K562 (cell line): ENCODE results near the gene HTT-AS. TPM values are rescaled to one million over a fixed set of nuclear protein-coding genes. Genes with fewer than 3 reads are reported as not detected.

Source experiments
- ATF7 ChIP-seq: fragments of 450-650 bp; IDR thresholded peaks from 2 replicates; pipeline ENCODE4 v1.7.1; 2014; ENCODE audit warnings: mild to moderate bottlenecking, moderate library complexity
- MTA2 ChIP-seq: fragments of 450-650 bp; IDR thresholded peaks from 2 replicates; pipeline ENCODE4 v1.6.1; 2016; ENCODE audit warnings: low read depth
- MTA3 ChIP-seq: fragments of 450-650 bp; formaldehyde crosslinking; IDR thresholded peaks from 2 replicates; pipeline ENCODE4 v1.6.1; 2017; ENCODE audit warnings: mild to moderate bottlenecking, borderline replicate concordance
- PKNOX1 ChIP-seq: fragments of 450-650 bp; IDR thresholded peaks from 2 replicates; pipeline ENCODE4 v1.6.1; 2016
- POLR2AphosphoS2 ChIP-seq: IDR thresholded peaks from 2 replicates; pipeline ENCODE4 v1.6.1; 2012; ENCODE audit warnings: low read length, improper control_type of control experiment
- POLR2AphosphoS5 ChIP-seq: IDR thresholded peaks from 2 replicates; pipeline ENCODE4 v1.6.1; 2011; ENCODE audit warnings: mild to moderate bottlenecking, low read depth, low read length, moderate library complexity; ENCODE audit not compliant: control insufficient read depth, insufficient read depth
- POLR2B ChIP-seq: fragments of 450-650 bp; IDR thresholded peaks from 2 replicates; pipeline ENCODE4 v1.6.1; 2018; ENCODE audit warnings: low read depth; ENCODE audit not compliant: partially characterized antibody
- POLR2H ChIP-seq: IDR thresholded peaks from 2 replicates; pipeline ENCODE4 v1.6.1; 2016; ENCODE audit warnings: missing genetic modification characterization, low read depth, mild to moderate bottlenecking, control low read depth, missing compliant biosample characterization, moderate library complexity
- RBBP5 ChIP-seq: fragments of 200-600 bp; sonication (generic); IDR thresholded peaks from 2 replicates; pipeline ENCODE4 v1.6.1; 2012; ENCODE audit warnings: borderline replicate concordance, mild to moderate bottlenecking, low read length, control low read depth, inconsistent platforms; ENCODE audit not compliant: insufficient read depth, poor library complexity, severe bottlenecking
- SAP30 ChIP-seq: fragments of 200-600 bp; sonication (generic); IDR thresholded peaks from 2 replicates; pipeline ENCODE4 v1.6.1; 2012; ENCODE audit warnings: borderline replicate concordance, low read depth, mild to moderate bottlenecking, moderate library complexity, low read length, control low read depth, inconsistent platforms; ENCODE audit not compliant: insufficient read depth, poor library complexity, severe bottlenecking
- SMARCB1 ChIP-seq: IDR thresholded peaks from 2 replicates; pipeline ENCODE4 v1.6.1; 2011; ENCODE audit warnings: improper control_type of control experiment, low read depth; ENCODE audit not compliant: insufficient read length
- TEAD2 ChIP-seq: fragments of 450-650 bp; IDR thresholded peaks from 2 replicates; pipeline ENCODE4 v1.6.1; 2016; ENCODE audit warnings: missing genetic modification characterization, control low read depth, missing compliant biosample characterization
- ZBTB2 ChIP-seq: fragments of 450-650 bp; IDR thresholded peaks from 2 replicates; pipeline ENCODE4 v1.6.1; 2016; ENCODE audit warnings: antibody characterized with exemption
- ZFX ChIP-seq: sonication (generic); formaldehyde crosslinking; IDR thresholded peaks from 2 replicates; pipeline ENCODE4 v1.8.0; 2022; ENCODE audit warnings: mild to moderate bottlenecking, missing genetic modification reagents, moderate library complexity
- ZNF212 ChIP-seq: fragments of 450-650 bp; formaldehyde crosslinking; IDR thresholded peaks from 2 replicates; pipeline ENCODE4 v1.4.0; 2020; ENCODE audit warnings: mild to moderate bottlenecking
- ZNF274 ChIP-seq: IDR thresholded peaks from 2 replicates; pipeline ENCODE4 v1.6.1; 2011; ENCODE audit warnings: low read depth, mild to moderate bottlenecking, low read length, moderate library complexity, borderline replicate concordance
- ZNF512 ChIP-seq: IDR thresholded peaks from 2 replicates; pipeline ENCODE4 v1.6.1; 2016; ENCODE audit warnings: missing genetic modification characterization, missing compliant biosample characterization
- polyA plus RNA-seq, 8 experiments: library from polyadenylated mRNA; depleted of rRNA in 4 of 8; stranded (reverse) in 5 of 8; unstranded in 3 of 8; fragments of >200 nt; fragmentation: Nextera tagmentation in 2 of 8; fragmentation: Illumina TruSeq in 1 of 8; extraction: Ambion mirVana in 2 of 8; extraction: Trizol in 1 of 8; gene quantifications; 2 replicates each; pipeline versions ENCODE4 v1.2.1 to v1.2.3, GENCODE V29; 2011 to 2014; ENCODE audit warnings: inconsistent platforms in 1 of 8, missing spikeins in 1 of 8
- total RNA-seq, 7 experiments: library from RNA; depleted of rRNA in 6 of 7; stranded (reverse); fragments of >200 nt in 6 of 7; fragmentation: Illumina TruSeq in 2 of 7; extraction: Trizol in 2 of 7; gene quantifications; 2 replicates each; pipeline versions ENCODE4 v1.2.1 to v1.2.3, GENCODE V29; 2011 to 2021; ENCODE audit warnings: low replicate concordance in 1 of 7
- TF ChIP-seq, protein P1 (sequence below): sonication (generic); formaldehyde crosslinking; IDR thresholded peaks from 2 replicates; pipeline ENCODE4 v1.8.0; 2022; ENCODE audit warnings: mild to moderate bottlenecking, missing genetic modification reagents
- TF ChIP-seq, protein P2 (sequence below), 2 experiments: fragments of 150-350 bp in 1 of 2; IDR thresholded peaks; 2 replicates each; pipeline ENCODE4 v1.6.1; 2012 to 2016; ENCODE audit warnings: low read depth in 2 of 2, low read length in 2 of 2, mild to moderate bottlenecking in 1 of 2, moderate library complexity in 1 of 2

The HTT-AS gene
- total and polyA plus RNA-seq, 9 of the 15 experiments (the other 6 are each of a cell fraction or from before 2014, with no cell fraction given) = not detected

DNA sequence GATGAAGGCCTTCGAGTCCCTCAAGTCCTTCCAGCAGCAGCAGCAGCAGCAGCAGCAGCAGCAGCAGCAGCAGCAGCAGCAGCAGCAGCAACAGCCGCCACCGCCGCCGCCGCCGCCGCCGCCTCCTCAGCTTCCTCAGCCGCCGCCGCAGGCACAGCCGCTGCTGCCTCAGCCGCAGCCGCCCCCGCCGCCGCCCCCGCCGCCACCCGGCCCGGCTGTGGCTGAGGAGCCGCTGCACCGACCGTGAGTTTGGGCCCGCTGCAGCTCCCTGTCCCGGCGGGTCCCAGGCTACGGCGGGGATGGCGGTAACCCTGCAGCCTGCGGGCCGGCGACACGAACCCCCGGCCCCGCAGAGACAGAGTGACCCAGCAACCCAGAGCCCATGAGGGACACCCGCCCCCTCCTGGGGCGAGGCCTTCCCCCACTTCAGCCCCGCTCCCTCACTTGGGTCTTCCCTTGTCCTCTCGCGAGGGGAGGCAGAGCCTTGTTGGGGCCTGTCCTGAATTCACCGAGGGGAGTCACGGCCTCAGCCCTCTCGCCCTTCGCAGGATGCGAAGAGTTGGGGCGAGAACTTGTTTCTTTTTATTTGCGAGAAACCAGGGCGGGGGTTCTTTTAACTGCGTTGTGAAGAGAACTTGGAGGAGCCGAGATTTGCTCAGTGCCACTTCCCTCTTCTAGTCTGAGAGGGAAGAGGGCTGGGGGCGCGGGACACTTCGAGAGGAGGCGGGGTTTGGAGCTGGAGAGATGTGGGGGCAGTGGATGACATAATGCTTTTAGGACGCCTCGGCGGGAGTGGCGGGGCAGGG is 711 bp upstream of the HTT-AS start (continued):
- TF ChIP-seq RBBP5 = peak; percentile 58
- 0 out of 2 replicates have a peak, but pooled peaks have one; percentile 13 for TF ChIP-seq PKNOX1
- TF ChIP-seq POLR2AphosphoS2 = no peak
- TF ChIP-seq TEAD2 = no peak
- TF ChIP-seq, protein P1, sequence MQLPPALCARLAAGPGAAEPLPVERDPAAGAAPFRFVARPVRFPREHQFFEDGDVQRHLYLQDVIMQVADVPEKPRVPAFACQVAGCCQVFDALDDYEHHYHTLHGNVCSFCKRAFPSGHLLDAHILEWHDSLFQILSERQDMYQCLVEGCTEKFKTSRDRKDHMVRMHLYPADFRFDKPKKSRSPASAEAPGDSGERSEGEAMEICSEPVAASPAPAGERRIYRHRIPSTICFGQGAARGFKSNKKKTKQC (CRISPR knock-in tag) = peak; percentile 46; the same call in 1 of the 2 replicates
- no peak for TF ChIP-seq ZNF512 (tag)
- TF ChIP-seq ZBTB2 = no peak
- TF ChIP-seq ZNF212 (CRISPR knock-in tag) = no peak
- no peak for TF ChIP-seq POLR2B
- peak; percentile 1 for TF ChIP-seq SAP30
- TF ChIP-seq MTA3 = no peak
- peak; percentile 39; the same call in 1 of the 2 replicates for TF ChIP-seq POLR2AphosphoS5
- TF ChIP-seq, protein P2, sequence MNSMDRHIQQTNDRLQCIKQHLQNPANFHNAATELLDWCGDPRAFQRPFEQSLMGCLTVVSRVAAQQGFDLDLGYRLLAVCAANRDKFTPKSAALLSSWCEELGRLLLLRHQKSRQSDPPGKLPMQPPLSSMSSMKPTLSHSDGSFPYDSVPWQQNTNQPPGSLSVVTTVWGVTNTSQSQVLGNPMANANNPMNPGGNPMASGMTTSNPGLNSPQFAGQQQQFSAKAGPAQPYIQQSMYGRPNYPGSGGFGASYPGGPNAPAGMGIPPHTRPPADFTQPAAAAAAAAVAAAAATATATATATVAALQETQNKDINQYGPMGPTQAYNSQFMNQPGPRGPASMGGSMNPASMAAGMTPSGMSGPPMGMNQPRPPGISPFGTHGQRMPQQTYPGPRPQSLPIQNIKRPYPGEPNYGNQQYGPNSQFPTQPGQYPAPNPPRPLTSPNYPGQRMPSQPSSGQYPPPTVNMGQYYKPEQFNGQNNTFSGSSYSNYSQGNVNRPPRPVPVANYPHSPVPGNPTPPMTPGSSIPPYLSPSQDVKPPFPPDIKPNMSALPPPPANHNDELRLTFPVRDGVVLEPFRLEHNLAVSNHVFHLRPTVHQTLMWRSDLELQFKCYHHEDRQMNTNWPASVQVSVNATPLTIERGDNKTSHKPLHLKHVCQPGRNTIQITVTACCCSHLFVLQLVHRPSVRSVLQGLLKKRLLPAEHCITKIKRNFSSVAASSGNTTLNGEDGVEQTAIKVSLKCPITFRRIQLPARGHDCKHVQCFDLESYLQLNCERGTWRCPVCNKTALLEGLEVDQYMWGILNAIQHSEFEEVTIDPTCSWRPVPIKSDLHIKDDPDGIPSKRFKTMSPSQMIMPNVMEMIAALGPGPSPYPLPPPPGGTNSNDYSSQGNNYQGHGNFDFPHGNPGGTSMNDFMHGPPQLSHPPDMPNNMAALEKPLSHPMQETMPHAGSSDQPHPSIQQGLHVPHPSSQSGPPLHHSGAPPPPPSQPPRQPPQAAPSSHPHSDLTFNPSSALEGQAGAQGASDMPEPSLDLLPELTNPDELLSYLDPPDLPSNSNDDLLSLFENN (IDR thresholded peaks at IDR 0.05; ENCODE audit: low read depth in 2 of 2, low read length in 2 of 2) = no peak
- peak; percentile 75 for TF ChIP-seq ATF7
- TF ChIP-seq MTA2 = no peak
- TF ChIP-seq ZFX = peak; percentile 73
- TF ChIP-seq SMARCB1 = no peak
- no peak for TF ChIP-seq ZNF274
- TF ChIP-seq POLR2H (tag) = no peak
